GM12891 (cell line): ENCODE results near the gene FLT3.

Source experiments
- POLR2A ChIP-seq: IDR thresholded peaks from 2 replicates; pipeline ENCODE4 v1.6.1; 2011; ENCODE audit warnings: low read depth, low read length, control low read depth
- SPI1 ChIP-seq: IDR thresholded peaks from 2 replicates; pipeline ENCODE4 v1.6.1; 2011; ENCODE audit warnings: low read depth, low read length, control low read depth

DNA sequence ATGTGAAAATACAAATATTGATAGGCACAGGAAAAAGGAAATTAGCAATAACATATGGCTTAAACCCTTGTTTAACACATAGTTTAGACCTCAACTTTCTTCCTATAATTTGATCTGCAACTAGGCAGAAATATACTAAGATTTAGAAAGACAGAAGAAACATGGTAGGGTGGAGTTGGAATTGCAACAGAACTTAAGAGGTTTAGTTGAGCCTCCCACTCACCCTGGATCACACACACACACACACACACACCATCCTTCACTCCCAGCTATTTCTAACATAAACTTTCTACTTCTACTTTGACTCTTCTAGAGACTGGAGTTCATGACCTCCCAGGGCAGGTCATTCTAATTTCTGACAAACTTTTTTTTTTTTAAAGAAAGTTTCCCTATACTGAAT lies 47.4 kb downstream of the FLT3 start:
- TF ChIP-seq POLR2A (no peak), SPI1 (no peak)
